HG02884 (cell line): Measurements from ENCODE around the gene DCLRE1A.

Experiments
- ATAC-seq: cut with Tn5 transposase; IDR thresholded peaks from one replicate; pipeline ENCODE4 v1.9.1; 2021; ENCODE audit warnings: mild to moderate bottlenecking, moderate library complexity; ENCODE audit not compliant: unreplicated experiment

The DCLRE1A gene

GRCh38 chr10:113801569-113801968 is 52.3 kb downstream of the DCLRE1A start:
- ATAC-seq, result no peak

GRCh38 chr10:113791691-113792090 is 62.2 kb downstream of the DCLRE1A start:
- ATAC-seq, result no peak

GRCh38 chr10:113788604-113789083 is 65.2 kb downstream of the DCLRE1A start:
- peak; percentile 76 for ATAC-seq
